Measurements from ENCODE around the gene TMEM198. TPM values are rescaled to one million over a fixed set of nuclear protein-coding genes. Genes with fewer than 3 reads are reported as not detected.
A peak's percentile ranks its signal among the peaks of the same experiment; 100 is the strongest.

Gene TMEM198
- total and polyA plus RNA-seq, 9 of the 15 experiments (the other 6 are each of a cell fraction or from before 2014, with no cell fraction given) = 0.03 to 3.8 (median 1.0) TPM

DNA sequence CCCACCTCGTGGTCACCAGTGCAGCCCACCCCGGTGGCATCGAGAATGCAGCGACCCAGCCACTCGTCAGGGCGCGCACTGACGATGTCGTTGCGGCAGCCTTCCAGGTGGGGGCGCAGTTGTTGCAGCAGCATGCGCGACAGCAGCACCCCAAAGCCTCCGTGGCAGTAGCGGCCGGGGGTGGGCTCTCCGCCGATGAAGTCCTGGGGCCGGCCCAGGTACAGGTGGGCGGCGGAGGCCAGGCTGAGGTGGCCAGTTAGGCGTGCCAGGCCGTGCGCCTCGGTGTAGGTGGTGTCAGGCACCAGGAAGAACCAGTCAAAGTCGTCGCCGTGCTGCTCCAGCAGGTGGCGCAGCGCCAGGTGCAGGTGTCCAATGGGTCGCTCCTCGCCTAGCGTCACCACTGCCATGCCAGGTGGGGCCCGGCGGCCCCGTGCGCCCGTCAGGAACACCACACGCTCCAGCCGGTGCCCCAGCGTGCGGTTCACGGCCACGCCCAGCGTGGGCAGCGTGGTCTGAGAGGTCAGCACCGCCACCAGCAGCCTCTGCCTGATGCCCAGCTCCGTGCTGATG is 2.1 kb upstream of the TMEM198 start (continued):
- TF ChIP-seq, protein P1, sequence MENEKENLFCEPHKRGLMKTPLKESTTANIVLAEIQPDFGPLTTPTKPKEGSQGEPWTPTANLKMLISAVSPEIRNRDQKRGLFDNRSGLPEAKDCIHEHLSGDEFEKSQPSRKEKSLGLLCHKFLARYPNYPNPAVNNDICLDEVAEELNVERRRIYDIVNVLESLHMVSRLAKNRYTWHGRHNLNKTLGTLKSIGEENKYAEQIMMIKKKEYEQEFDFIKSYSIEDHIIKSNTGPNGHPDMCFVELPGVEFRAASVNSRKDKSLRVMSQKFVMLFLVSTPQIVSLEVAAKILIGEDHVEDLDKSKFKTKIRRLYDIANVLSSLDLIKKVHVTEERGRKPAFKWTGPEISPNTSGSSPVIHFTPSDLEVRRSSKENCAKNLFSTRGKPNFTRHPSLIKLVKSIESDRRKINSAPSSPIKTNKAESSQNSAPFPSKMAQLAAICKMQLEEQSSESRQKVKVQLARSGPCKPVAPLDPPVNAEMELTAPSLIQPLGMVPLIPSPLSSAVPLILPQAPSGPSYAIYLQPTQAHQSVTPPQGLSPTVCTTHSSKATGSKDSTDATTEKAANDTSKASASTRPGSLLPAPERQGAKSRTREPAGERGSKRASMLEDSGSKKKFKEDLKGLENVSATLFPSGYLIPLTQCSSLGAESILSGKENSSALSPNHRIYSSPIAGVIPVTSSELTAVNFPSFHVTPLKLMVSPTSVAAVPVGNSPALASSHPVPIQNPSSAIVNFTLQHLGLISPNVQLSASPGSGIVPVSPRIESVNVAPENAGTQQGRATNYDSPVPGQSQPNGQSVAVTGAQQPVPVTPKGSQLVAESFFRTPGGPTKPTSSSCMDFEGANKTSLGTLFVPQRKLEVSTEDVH (IDR thresholded peaks at IDR 0.05; ENCODE audit: low read depth, partially characterized antibody) = peak; percentile 54
- TF ChIP-seq, protein P2, sequence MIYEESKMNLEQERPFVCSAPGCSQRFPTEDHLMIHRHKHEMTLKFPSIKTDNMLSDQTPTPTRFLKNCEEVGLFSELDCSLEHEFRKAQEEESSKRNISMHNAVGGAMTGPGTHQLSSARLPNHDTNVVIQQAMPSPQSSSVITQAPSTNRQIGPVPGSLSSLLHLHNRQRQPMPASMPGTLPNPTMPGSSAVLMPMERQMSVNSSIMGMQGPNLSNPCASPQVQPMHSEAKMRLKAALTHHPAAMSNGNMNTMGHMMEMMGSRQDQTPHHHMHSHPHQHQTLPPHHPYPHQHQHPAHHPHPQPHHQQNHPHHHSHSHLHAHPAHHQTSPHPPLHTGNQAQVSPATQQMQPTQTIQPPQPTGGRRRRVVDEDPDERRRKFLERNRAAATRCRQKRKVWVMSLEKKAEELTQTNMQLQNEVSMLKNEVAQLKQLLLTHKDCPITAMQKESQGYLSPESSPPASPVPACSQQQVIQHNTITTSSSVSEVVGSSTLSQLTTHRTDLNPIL (CRISPR knock-in tag; IDR thresholded peaks at IDR 0.05) = no peak
- TF ChIP-seq ZNF140 (CRISPR knock-in tag; IDR thresholded peaks at IDR 0.05) (no peak), PRMT5 (CRISPR knock-in tag; IDR thresholded peaks at IDR 0.05) (no peak), CREB1 (IDR thresholded peaks at IDR 0.05) (peak; percentile 80; the same call in 1 of the 2 replicates), CREB1 (CRISPR knock-in tag; IDR thresholded peaks at IDR 0.05) (peak; percentile 73; the same call in 1 of the 2 replicates), SNIP1 (IDR thresholded peaks at IDR 0.05; ENCODE audit: low read depth) (no peak), GABPB2 (CRISPR knock-in tag; conservative IDR thresholded peaks at IDR 0.05) (no peak), ZNF436 (CRISPR knock-in tag; IDR thresholded peaks at IDR 0.05) (no peak), POU5F1 (IDR thresholded peaks at IDR 0.05; ENCODE audit: borderline replicate concordance, low read depth, low read length, partially characterized antibody) (no peak), HSF4 (CRISPR knock-in tag; IDR thresholded peaks at IDR 0.05; ENCODE audit: borderline replicate concordance) (no peak), CAMTA2 (CRISPR knock-in tag; conservative IDR thresholded peaks at IDR 0.05) (no peak), BRD9 (IDR thresholded peaks at IDR 0.05; ENCODE audit: low read depth, partially characterized antibody) (no peak)
- TF ChIP-seq, protein P3, sequence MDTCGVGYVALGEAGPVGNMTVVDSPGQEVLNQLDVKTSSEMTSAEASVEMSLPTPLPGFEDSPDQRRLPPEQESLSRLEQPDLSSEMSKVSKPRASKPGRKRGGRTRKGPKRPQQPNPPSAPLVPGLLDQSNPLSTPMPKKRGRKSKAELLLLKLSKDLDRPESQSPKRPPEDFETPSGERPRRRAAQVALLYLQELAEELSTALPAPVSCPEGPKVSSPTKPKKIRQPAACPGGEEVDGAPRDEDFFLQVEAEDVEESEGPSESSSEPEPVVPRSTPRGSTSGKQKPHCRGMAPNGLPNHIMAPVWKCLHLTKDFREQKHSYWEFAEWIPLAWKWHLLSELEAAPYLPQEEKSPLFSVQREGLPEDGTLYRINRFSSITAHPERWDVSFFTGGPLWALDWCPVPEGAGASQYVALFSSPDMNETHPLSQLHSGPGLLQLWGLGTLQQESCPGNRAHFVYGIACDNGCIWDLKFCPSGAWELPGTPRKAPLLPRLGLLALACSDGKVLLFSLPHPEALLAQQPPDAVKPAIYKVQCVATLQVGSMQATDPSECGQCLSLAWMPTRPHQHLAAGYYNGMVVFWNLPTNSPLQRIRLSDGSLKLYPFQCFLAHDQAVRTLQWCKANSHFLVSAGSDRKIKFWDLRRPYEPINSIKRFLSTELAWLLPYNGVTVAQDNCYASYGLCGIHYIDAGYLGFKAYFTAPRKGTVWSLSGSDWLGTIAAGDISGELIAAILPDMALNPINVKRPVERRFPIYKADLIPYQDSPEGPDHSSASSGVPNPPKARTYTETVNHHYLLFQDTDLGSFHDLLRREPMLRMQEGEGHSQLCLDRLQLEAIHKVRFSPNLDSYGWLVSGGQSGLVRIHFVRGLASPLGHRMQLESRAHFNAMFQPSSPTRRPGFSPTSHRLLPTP (IDR thresholded peaks at IDR 0.05; ENCODE audit: borderline replicate concordance, extremely low read depth, insufficient read length) = no peak
- TF ChIP-seq, protein P4, sequence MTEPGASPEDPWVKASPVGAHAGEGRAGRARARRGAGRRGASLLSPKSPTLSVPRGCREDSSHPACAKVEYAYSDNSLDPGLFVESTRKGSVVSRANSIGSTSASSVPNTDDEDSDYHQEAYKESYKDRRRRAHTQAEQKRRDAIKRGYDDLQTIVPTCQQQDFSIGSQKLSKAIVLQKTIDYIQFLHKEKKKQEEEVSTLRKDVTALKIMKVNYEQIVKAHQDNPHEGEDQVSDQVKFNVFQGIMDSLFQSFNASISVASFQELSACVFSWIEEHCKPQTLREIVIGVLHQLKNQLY (CRISPR knock-in tag; conservative IDR thresholded peaks at IDR 0.05) = no peak
- TF ChIP-seq, protein P5, sequence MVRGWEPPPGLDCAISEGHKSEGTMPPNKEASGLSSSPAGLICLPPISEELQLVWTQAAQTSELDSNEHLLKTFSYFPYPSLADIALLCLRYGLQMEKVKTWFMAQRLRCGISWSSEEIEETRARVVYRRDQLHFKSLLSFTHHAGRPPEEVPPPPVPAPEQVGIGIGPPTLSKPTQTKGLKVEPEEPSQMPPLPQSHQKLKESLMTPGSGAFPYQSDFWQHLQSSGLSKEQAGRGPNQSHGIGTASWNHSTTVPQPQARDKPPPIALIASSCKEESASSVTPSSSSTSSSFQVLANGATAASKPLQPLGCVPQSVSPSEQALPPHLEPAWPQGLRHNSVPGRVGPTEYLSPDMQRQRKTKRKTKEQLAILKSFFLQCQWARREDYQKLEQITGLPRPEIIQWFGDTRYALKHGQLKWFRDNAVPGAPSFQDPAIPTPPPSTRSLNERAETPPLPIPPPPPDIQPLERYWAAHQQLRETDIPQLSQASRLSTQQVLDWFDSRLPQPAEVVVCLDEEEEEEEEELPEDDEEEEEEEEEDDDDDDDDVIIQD (CRISPR knock-in tag; IDR thresholded peaks at IDR 0.05) = no peak

Measured in K562 (cell line).